ENCODE results near the gene MICAL3.
"Not testable (repeated sequence)": the region's sequence is repeated elsewhere in the genome, so short reads cannot be mapped to it uniquely, and the experiment has no call there.

The MICAL3 gene

DNA sequence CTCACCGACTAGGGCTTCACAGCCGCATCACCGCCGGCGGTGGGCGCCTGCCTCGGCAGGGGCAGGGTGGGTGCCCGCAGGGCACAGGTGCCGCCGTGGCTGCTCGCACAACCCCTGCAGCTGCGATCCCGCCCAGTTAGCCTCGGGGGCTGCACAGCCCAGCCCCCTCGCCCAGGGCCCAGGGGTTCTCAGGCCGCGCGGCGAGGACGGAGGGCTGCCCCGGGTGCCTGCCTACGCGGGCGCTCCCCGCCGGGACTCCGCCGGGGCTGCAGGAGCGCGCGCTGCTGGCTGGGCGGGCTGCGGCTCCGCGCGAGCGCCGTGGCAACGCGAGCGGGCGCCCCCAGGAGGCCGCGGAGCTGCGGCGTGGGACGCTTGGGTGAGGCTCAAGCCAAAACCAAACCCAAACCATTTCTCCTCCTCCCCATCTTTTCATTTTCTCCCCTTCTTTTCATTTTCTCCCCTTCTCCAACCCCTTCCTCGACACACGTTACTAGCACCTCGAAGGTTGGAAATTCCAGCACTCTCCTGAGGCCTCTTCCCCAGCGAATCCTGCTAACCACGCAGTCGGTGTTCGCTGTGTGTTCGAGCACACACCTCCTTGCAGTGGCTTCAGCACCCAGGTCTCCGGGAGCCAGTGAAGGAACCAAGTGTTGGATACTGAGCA lies at the start of gene MICAL3:
TSS of gene MICAL3 (minus strand) at position 286 of the 664 bp plus-strand sequence. CDS start 117,749 bp downstream, outside the sequence.
- Histone ChIP-seq H3K4me3 (peak within 1 kb of the TSS; percentile 38 to 64 (median 52)), H3K27ac (peak within 1 kb of the TSS in 18 of 21 experiments; percentile 12 to 79 (median 58))

GRCh38 chr22:18073927-18074326 lies 49.6 kb upstream of the MICAL3 start:
- not testable (repeated sequence) for H3K27ac ChIP-seq, H3K4me3 ChIP-seq

DNA sequence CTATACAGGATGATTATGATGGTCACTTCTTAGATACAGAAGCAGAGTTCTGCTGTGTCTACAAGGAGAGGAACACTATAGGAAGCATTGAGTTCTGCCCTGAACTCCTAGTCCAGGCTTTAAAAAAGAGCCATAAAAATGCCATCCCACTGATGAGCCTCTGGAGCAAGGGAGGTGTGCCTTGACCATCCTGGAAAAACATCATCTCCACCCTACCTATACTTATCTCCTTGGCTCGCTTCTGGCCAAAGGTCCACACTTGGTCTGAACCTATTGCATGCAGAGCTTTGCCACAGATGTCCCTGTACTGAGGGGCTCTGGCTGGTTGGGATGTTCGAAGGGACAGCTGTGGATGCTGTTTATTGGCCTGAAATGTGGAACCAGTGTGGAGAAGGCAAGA lies 49.1 kb upstream of the MICAL3 start:
- Histone ChIP-seq H3K27ac (no peak overlapping the region), H3K4me3 (no peak overlapping the region)

DNA sequence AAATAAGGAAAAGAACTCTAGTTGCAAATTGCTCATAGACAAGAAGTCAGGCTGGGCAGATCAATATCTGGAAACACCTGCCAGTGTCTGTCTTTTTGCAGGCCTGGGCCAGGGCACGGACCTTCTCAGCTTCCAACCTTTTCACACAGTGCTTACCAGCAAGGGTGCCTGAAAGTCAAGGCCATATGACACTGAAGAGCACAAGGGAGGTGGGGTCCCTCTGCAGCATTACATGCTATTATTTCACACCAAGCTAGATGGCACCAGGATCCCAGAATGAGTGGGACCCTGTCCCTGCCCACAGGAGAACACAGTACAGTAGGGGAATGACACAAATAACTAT lies 47.6 kb upstream of the MICAL3 start:
- Histone ChIP-seq H3K27ac (no peak overlapping the region), H3K4me3 (no peak overlapping the region)

DNA sequence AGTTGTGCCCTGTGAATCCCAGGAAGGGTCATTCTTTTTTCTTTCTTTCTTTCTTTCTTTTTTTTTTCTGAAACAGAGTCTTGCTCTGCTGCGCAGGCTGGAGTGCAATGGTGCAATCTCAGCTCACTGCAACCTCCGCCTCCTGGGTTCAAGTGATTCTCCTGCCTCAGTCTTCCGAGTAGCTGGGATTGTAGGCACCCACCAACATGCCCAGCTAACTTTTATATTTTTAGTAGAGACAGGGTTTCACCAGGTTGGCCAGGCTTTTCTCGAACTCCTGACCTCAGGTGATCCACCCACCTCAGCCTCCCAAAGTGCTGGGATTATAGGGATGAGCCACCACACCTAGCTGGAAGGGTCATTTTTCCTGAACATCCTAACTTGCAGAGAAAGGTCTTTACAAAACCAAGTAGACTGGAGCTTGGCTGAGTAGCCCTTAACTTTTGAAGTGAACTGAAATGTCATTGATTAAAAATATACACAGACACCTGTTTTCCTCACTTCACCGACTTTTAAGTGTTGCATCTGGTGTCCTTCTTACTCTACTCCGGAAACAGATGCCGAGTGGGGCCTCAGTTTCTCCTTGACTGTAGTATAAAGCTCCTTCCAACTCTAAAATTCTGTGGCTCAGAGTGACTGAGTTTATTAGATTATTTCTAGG lies 47.1 kb upstream of the MICAL3 start:
- H3K4me3 ChIP-seq: not testable (repeated sequence)
- H3K27ac ChIP-seq: peak overlapping the region in 4 of 21 experiments; percentile 19 to 63 (median 30)

GRCh38 chr22:18070556-18071306 lies 46.4 kb upstream of the MICAL3 start:
- Histone ChIP-seq H3K4me3 (no peak overlapping the region), H3K27ac (peak overlapping the region in 6 of 21 experiments; percentile 1 to 63 (median 20))

- Histone ChIP-seq H3K27ac (peak overlapping the region in 3 of 21 experiments; percentile 1 to 63 (median 39)), H3K4me3 (no peak overlapping the region)
Measured at GRCh38 chr22:18070041-18070440, 45.7 kb upstream of the MICAL3 start.

DNA sequence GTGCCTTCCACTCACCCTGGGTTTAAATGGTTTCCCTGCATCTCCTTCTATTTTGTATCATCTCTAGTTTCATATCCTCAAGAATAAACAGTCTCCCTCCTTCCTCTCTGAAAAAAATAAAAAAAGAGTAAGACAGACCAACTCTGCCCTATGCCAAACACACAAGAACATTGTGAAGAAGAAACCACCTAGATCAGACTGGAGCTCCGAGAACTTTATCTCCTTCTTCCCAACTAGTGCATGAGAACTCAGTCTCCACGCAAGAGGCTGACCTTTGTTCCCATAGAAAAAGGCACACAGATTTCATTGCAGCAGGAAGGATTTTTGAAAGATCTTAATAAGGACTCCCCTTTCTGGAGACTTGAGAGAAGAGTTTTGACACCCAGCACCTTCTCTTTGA lies 44.7 kb upstream of the MICAL3 start:
- H3K27ac ChIP-seq: peak overlapping the region in 1 of 21 experiments; percentile 56
- H3K4me3 ChIP-seq: no peak overlapping the region

DNA sequence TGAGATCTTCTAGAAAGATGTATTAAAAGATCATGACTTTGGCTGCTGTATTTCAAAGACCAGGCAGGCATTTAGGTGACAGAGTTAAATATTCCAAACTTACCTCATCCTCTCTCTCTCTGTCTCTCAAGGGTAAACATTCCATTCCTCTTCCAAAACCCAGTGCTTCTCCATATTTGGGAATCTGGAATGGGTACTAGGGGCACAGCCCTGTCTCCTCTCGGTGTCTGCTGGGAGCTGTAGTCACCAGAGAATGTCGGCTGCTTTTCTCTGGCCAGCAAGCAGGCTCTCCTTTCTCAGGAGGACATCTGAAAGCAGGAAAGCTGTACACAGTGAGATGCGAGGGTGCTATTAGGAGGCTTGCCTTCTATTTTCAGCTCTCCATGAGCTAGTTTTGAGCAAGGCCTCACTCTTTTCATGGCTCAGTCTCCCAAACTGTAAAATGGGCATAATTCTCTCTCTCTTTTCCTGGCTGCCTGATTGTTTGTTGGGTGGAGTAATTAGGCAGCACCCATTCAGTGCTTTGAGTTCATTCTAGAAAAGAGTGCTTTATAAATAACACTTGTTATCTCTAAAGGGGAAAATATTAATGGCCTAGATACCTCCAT lies 44.1 kb upstream of the MICAL3 start:
- Histone ChIP-seq H3K4me3 (no peak overlapping the region), H3K27ac (peak overlapping the region in 2 of 21 experiments; percentile 42 to 56)

GRCh38 chr22:18067548-18068341 lies 43.4 kb upstream of the MICAL3 start:
- H3K27ac ChIP-seq: peak overlapping the region in 4 of 21 experiments; percentile 25 to 56 (median 46)
- H3K4me3 ChIP-seq: no peak overlapping the region

DNA sequence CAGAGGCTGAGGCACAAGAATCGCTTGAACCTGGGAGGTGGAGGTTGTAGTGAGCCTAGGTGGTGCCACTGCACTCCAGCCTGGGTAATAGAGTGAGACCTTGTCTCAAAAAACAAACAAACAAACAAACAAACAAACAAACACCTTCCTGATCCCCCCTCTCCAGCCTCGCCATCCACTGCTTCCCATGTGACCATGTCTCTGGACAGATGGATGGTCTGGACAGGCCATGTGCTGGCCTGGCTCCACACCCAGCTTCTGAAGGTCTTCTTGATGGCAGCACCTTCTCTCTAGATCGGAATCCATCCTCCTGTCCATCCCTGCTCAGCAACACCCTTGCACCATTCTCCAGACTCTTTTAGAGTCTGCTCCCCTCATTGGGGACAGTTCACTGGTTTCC lies 42.8 kb upstream of the MICAL3 start:
- no peak overlapping the region for H3K4me3 ChIP-seq
- peak overlapping the region in 3 of 21 experiments; percentile 25 to 56 (median 51) for H3K27ac ChIP-seq

- no peak overlapping the region for H3K27ac ChIP-seq
Measured at GRCh38 chr22:18066181-18066859, 42.0 kb upstream of the MICAL3 start.

GRCh38 chr22:18065256-18065655 lies 40.9 kb upstream of the MICAL3 start:
- no peak overlapping the region for H3K4me3 ChIP-seq
- no peak overlapping the region for H3K27ac ChIP-seq

More at GRCh38 chr22:18066181-18066859, 42.0 kb upstream of the MICAL3 start:
- H3K4me3 ChIP-seq: no peak overlapping the region

GRCh38 chr22:18064636-18065035 lies 40.3 kb upstream of the MICAL3 start:
- H3K4me3 ChIP-seq: no peak overlapping the region
- no peak overlapping the region for H3K27ac ChIP-seq

GRCh38 chr22:18063715-18064114 lies 39.4 kb upstream of the MICAL3 start:
- not testable (repeated sequence) for H3K27ac ChIP-seq, H3K4me3 ChIP-seq

DNA sequence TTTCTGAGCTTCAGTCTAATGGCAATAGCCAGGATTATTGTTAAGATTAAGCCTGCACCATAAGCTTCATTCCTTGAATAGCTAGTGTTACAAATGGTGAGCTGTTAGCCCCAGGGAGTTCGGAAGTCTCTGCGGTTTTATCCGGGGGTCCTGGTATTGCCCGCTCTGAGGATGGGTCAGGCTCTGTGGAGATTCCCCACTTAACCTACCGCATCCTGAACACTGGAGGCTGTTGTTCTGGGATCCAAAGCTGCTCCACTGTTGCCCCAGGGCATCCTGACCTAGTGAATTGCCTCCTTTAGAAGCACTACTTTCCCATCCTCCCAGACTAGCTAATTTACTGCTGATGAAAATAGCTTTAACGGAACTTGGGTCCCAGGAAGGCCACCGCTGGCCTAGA lies 38.9 kb upstream of the MICAL3 start:
- H3K4me3 ChIP-seq: no peak overlapping the region
- H3K27ac ChIP-seq: no peak overlapping the region

DNA sequence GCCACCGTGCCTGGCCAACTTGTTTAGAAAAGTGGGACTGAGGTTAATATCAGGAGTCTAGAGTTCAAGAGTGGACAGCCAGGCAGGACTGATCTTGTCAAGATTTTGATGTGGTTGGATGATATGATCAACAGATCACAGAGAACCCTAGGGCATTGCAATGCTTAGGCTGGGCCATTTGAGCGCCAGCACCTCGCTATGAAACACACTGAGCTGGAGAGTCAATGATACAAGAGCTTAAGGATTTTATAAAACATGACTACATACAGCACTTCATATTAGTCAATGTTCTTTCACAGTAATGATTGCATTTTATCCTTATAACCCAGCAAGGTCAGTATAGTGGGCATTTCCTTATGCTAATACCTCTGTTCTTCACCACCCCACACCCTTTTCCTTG lies 38.1 kb upstream of the MICAL3 start:
- H3K4me3 ChIP-seq: no peak overlapping the region
- H3K27ac ChIP-seq: no peak overlapping the region

GRCh38 chr22:18060646-18061620 lies 36.6 kb upstream of the MICAL3 start:
- Histone ChIP-seq H3K27ac (no peak overlapping the region), H3K4me3 (no peak overlapping the region)
